GM23338 (cell line): ENCODE measurements around the gene KDSR. TPM values are rescaled to one million over a fixed set of nuclear protein-coding genes. Genes with fewer than 3 reads are reported as not detected.

Source experiments
- ATAC-seq: fragments of 200-7000 bp; cut with Tn5 transposase; 3 replicates; pipeline ENCODE4 v1.9.1; 2020
- DNase-seq: peaks from one replicate; pipeline ENCODE4 v3.0.0-alpha.2; 2015; ENCODE audit warnings: low spot score
- H2AFZ ChIP-seq: fragments of 200-600 bp; sonication (generic); 2 replicates; pipeline ENCODE4 v1.8.0; 2016; ENCODE audit warnings: antibody characterized with exemption, mild to moderate bottlenecking, moderate library complexity
- H3F3A ChIP-seq: fragments of 200-600 bp; sonication (generic); replicated peaks from 2 replicates; pipeline ENCODE4 v1.8.0; 2017; ENCODE audit warnings: antibody characterized with exemption, mixed run types, low read depth
- H3K27ac ChIP-seq: fragments of 200-600 bp; sonication (generic); 2 replicates; pipeline ENCODE4 v1.6.1; 2016; ENCODE audit warnings: low read depth
- H3K27me3 ChIP-seq: fragments of 200-600 bp; sonication (generic); 2 replicates; pipeline ENCODE4 v1.8.0; 2016; ENCODE audit warnings: mild to moderate bottlenecking, mixed run types, moderate library complexity; ENCODE audit not compliant: insufficient read depth
- H3K36me3 ChIP-seq: fragments of 200-600 bp; sonication (generic); 2 replicates; pipeline ENCODE4 v1.8.0; 2016; ENCODE audit warnings: mild to moderate bottlenecking; ENCODE audit not compliant: insufficient read depth
- H3K4me1 ChIP-seq: fragments of 200-600 bp; sonication (generic); 2 replicates; pipeline ENCODE4 v1.8.0; 2016; ENCODE audit warnings: mild to moderate bottlenecking, moderate library complexity; ENCODE audit not compliant: insufficient read depth
- H3K4me2 ChIP-seq: fragments of 200-600 bp; sonication (generic); 2 replicates; pipeline ENCODE4 v1.7.1; 2017; ENCODE audit warnings: mixed run types
- H3K4me3 ChIP-seq: fragments of 200-600 bp; sonication (generic); 2 replicates; pipeline ENCODE4 v1.6.1; 2016; ENCODE audit warnings: mixed run types
- H3K79me2 ChIP-seq: fragments of 200-600 bp; sonication (generic); replicated peaks from 2 replicates; pipeline ENCODE4 v1.8.0; 2017; ENCODE audit warnings: mild to moderate bottlenecking; ENCODE audit not compliant: insufficient read depth
- H3K9me2 ChIP-seq: fragments of 200-600 bp; sonication (generic); 2 replicates; pipeline ENCODE4 v1.8.0; 2017; ENCODE audit not compliant: insufficient read depth
- H4K20me1 ChIP-seq: fragments of 200-600 bp; sonication (generic); replicated peaks from 2 replicates; pipeline ENCODE4 v1.8.0; 2017; ENCODE audit warnings: mild to moderate bottlenecking; ENCODE audit not compliant: insufficient read depth
- H3K27ac Mint-ChIP-seq: 2 replicates; pipeline ENCODE4 v1.8.0; 2020; ENCODE audit warnings: inconsistent platforms, mild to moderate bottlenecking, moderate library complexity, mixed read lengths
- H3K27me3 Mint-ChIP-seq: 3 replicates; pipeline ENCODE4 v1.8.0; 2022; ENCODE audit warnings: low read depth, mild to moderate bottlenecking, moderate library complexity, mixed read lengths, inconsistent platforms; ENCODE audit not compliant: insufficient read depth, poor library complexity
- H3K36me3 Mint-ChIP-seq: 3 replicates; pipeline ENCODE4 v1.8.0; 2021; ENCODE audit warnings: low read depth, mild to moderate bottlenecking, inconsistent platforms, moderate library complexity, mixed read lengths
- H3K4me1 Mint-ChIP-seq: 3 replicates; pipeline ENCODE4 v1.8.0; 2020; ENCODE audit warnings: mild to moderate bottlenecking, inconsistent platforms, mixed read lengths
- H3K4me3 Mint-ChIP-seq: 3 replicates; pipeline ENCODE4 v1.8.0; 2021; ENCODE audit warnings: moderate library complexity, mild to moderate bottlenecking, inconsistent platforms, mixed read lengths
- H3K9me3 Mint-ChIP-seq: 3 replicates; pipeline ENCODE4 v1.8.0; 2020; ENCODE audit warnings: moderate library complexity, mild to moderate bottlenecking, inconsistent platforms, mixed read lengths
- CREB1 ChIP-seq: fragments of 250-450 bp; sonication (Bioruptor Pico); IDR thresholded peaks from 2 replicates; pipeline ENCODE4 v1.5.0; 2020; ENCODE audit warnings: low read depth, mild to moderate bottlenecking, moderate library complexity
- CTCF ChIP-seq, 2 experiments: fragments of 200-600 bp in 1 of 2; sonication (generic) in 1 of 2; conservative IDR thresholded peaks; 2 replicates each; pipeline versions ENCODE4 v1.5.1 to v1.6.1; 2016 to 2017; ENCODE audit warnings: antibody characterized with exemption in 2 of 2, low read depth in 2 of 2, mild to moderate bottlenecking in 2 of 2, moderate library complexity in 1 of 2
- ETS1 ChIP-seq: IDR thresholded peaks from 2 replicates; pipeline ENCODE4 v1.6.1; 2016; ENCODE audit warnings: antibody characterized with exemption
- EZH2 ChIP-seq: fragments of 200-600 bp; sonication (generic); IDR thresholded peaks from one replicate; pipeline ENCODE4 v1.8.0; 2017; ENCODE audit warnings: antibody characterized with exemption, mild to moderate bottlenecking, low read depth; ENCODE audit not compliant: unreplicated experiment
- EZH2phosphoT487 ChIP-seq: fragments of 200-600 bp; sonication (generic); IDR thresholded peaks from one replicate; pipeline ENCODE4 v1.8.1; 2018; ENCODE audit warnings: antibody characterized with exemption; ENCODE audit not compliant: unreplicated experiment
- JUNB ChIP-seq: IDR thresholded peaks from one replicate; pipeline ENCODE4 v1.6.1; 2016; ENCODE audit warnings: antibody characterized with exemption; ENCODE audit not compliant: unreplicated experiment
- NANOG ChIP-seq: IDR thresholded peaks from 2 replicates; pipeline ENCODE4 v1.6.1; 2016; ENCODE audit warnings: antibody characterized with exemption, borderline replicate concordance
- POLR2AphosphoS5 ChIP-seq: IDR thresholded peaks from 2 replicates; pipeline ENCODE4 v1.6.1; 2016; ENCODE audit warnings: antibody characterized with exemption, low read depth
- REST ChIP-seq: IDR thresholded peaks from one replicate; pipeline ENCODE4 v1.6.1; 2018; ENCODE audit warnings: antibody characterized with exemption; ENCODE audit not compliant: unreplicated experiment
- STAT1 ChIP-seq: IDR thresholded peaks from one replicate; pipeline ENCODE4 v1.6.1; 2016; ENCODE audit warnings: antibody characterized with exemption; ENCODE audit not compliant: unreplicated experiment
- ZNF114 ChIP-seq: fragments of 250-450 bp; sonication (Bioruptor Pico); IDR thresholded peaks from 2 replicates; pipeline ENCODE4 v1.5.0; 2020; ENCODE audit warnings: mild to moderate bottlenecking, moderate library complexity
- ZNF331 ChIP-seq: fragments of 250-450 bp; sonication (Bioruptor Pico); IDR thresholded peaks from 2 replicates; pipeline ENCODE4 v1.5.0; 2020; ENCODE audit warnings: low read depth, mild to moderate bottlenecking, moderate library complexity
- ZNF462 ChIP-seq: fragments of 250-450 bp; sonication (Bioruptor Pico); IDR thresholded peaks from 2 replicates; pipeline ENCODE4 v1.5.0; 2020; ENCODE audit warnings: mild to moderate bottlenecking, moderate library complexity
- polyA plus RNA-seq: library from polyadenylated mRNA; unstranded; fragments of >200 nt; fragmentation: Nextera tagmentation; extraction: Ambion mirVana; gene quantifications from 2 replicates; pipeline ENCODE4 v1.2.1, GENCODE V29; 2016
- total RNA-seq: library from RNA; depleted of rRNA; stranded (reverse); fragments of >200 nt; shearing (Covaris generic); gene quantifications from 2 replicates; pipeline ENCODE4 v1.2.3, GENCODE V29; 2014

Gene KDSR
- total and polyA plus RNA-seq, 2 experiments from 2014 or later, result 23.7 to 36.3 TPM

- Histone ChIP-seq H3K4me2 (peak overlapping the region; percentile 65), H3K27ac (no peak overlapping the region), H3K79me2 (no peaks in the 10 kb centered on the region), H2AFZ (peak overlapping the region; percentile 43; the same call in 1 of the 2 replicates), H3K27me3 (no peaks in the 10 kb centered on the region), H3K36me3 (no peaks in the 10 kb centered on the region), H3K4me3 (no peak overlapping the region), H4K20me1 (no peaks in the 10 kb centered on the region), H3F3A (no peaks in the 10 kb centered on the region), H3K9me2 (no peaks in the 10 kb centered on the region), H3K4me1 (peaks cover 14% of the 10 kb centered on the region)
- Mint-ChIP-seq H3K36me3 (no peaks in the 10 kb centered on the region), H3K4me3 (no peak overlapping the region), H3K4me1 (peaks cover 24% of the 10 kb centered on the region), H3K27ac (no peak overlapping the region), H3K27me3 (peaks cover 3% of the 10 kb centered on the region), H3K9me3 (no peaks in the 10 kb centered on the region)
- ATAC-seq, result no peak
- no peak for DNase-seq
- TF ChIP-seq CREB1 (CRISPR knock-in tag), result no peak
- TF ChIP-seq ZNF114, result no peak
- no peak for TF ChIP-seq EZH2phosphoT487
- no peak for TF ChIP-seq NANOG
- no peak for TF ChIP-seq ETS1
- no peak for TF ChIP-seq CTCF (conservative IDR thresholded peaks at IDR 0.05; ENCODE audit: low read depth in 2 of 2)
- no peak for TF ChIP-seq POLR2AphosphoS5
- TF ChIP-seq ZNF462, result no peak
- TF ChIP-seq EZH2, result no peak
- TF ChIP-seq REST, result no peak
- TF ChIP-seq ZNF331, result no peak
- TF ChIP-seq STAT1, result no peak
- no peak for TF ChIP-seq JUNB
Measured at GRCh38 chr18:63298400-63299365, 68.3 kb downstream of the KDSR start.
